OCI-LY1 (cell line): ENCODE data around the gene ELMO1.

Experiments
- CTCF ChIP-seq: fragments of 200-600 bp; sonication (generic), shearing (Covaris generic); IDR thresholded peaks from 2 replicates; pipeline ENCODE4 v1.5.1; 2017; ENCODE audit warnings: mild to moderate bottlenecking, antibody characterized with exemption, low read length, moderate library complexity, mixed read lengths
- EZH2 ChIP-seq: fragments of 200-600 bp; sonication (generic), shearing (Covaris generic); IDR thresholded peaks from 2 replicates; pipeline ENCODE4 v1.8.0; 2017; ENCODE audit warnings: borderline replicate concordance, mixed run types, mild to moderate bottlenecking, antibody characterized with exemption, low read length, moderate library complexity, mixed read lengths

GRCh38 chr7:37424995-37425394 is 23.7 kb downstream of the ELMO1 start:
- TF ChIP-seq EZH2 = no peak
- no peak for TF ChIP-seq CTCF
